Neural progenitor cell (in vitro differentiated cells): ENCODE measurements around the gene SLC9C1. TPM values are rescaled to one million over a fixed set of nuclear protein-coding genes. Genes with fewer than 3 reads are reported as not detected.

Experiments used
- DNase-seq: peaks from one replicate; pipeline ENCODE4 v3.0.0-alpha.2; 2016; ENCODE audit warnings: low spot score
- H2AFZ ChIP-seq: fragments of 200-600 bp; sonication (generic); replicated peaks from 2 replicates; pipeline ENCODE4 v1.6.1; 2016; ENCODE audit warnings: antibody characterized with exemption
- H3F3A ChIP-seq: fragments of 200-600 bp; sonication (generic); 2 replicates; pipeline ENCODE4 v1.6.1; 2016; ENCODE audit warnings: antibody characterized with exemption, low read depth
- H3K27ac ChIP-seq: fragments of 200-600 bp; sonication (generic); 2 replicates; pipeline ENCODE4 v1.5.1; 2016; ENCODE audit warnings: mild to moderate bottlenecking
- H3K27me3 ChIP-seq: fragments of 200-600 bp; sonication (generic); 2 replicates; pipeline ENCODE4 v1.6.1; 2016; ENCODE audit warnings: mild to moderate bottlenecking, moderate library complexity
- H3K36me3 ChIP-seq: fragments of 200-600 bp; sonication (generic); 2 replicates; pipeline ENCODE4 v1.5.1; 2016
- H3K4me1 ChIP-seq: fragments of 200-600 bp; sonication (generic); 2 replicates; pipeline ENCODE4 v1.6.1; 2016; ENCODE audit warnings: mixed run types
- H3K4me2 ChIP-seq: fragments of 200-600 bp; sonication (generic); 2 replicates; pipeline ENCODE4 v1.6.1; 2016
- H3K4me3 ChIP-seq: fragments of 200-600 bp; sonication (generic); 2 replicates; pipeline ENCODE4 v1.5.1; 2016
- H3K79me2 ChIP-seq: fragments of 200-600 bp; sonication (generic); 2 replicates; pipeline ENCODE4 v1.6.1; 2016; ENCODE audit warnings: low read depth
- H3K9ac ChIP-seq: fragments of 200-600 bp; sonication (generic); 2 replicates; pipeline ENCODE4 v1.6.1; 2016
- H3K9me3 ChIP-seq: fragments of 200-600 bp; sonication (generic); 2 replicates; pipeline ENCODE4 v1.5.1; 2016; ENCODE audit warnings: low read depth
- H4K20me1 ChIP-seq: fragments of 200-600 bp; sonication (generic); 2 replicates; pipeline ENCODE4 v1.6.1; 2016; ENCODE audit warnings: low read depth
- H3K27ac Mint-ChIP-seq: 3 replicates; pipeline ENCODE4 v1.8.0; 2021; ENCODE audit warnings: mixed read lengths
- H3K27me3 Mint-ChIP-seq: 2 replicates; pipeline ENCODE4 v1.8.0; 2022; ENCODE audit warnings: low read depth, mild to moderate bottlenecking, inconsistent platforms, moderate library complexity, mixed read lengths; ENCODE audit not compliant: insufficient read depth
- H3K36me3 Mint-ChIP-seq: 3 replicates; pipeline ENCODE4 v1.8.0; 2021; ENCODE audit warnings: mixed read lengths
- H3K4me1 Mint-ChIP-seq: 3 replicates; pipeline ENCODE4 v1.8.0; 2021; ENCODE audit warnings: mixed read lengths
- H3K4me3 Mint-ChIP-seq: 3 replicates; pipeline ENCODE4 v1.8.0; 2021; ENCODE audit warnings: mild to moderate bottlenecking, moderate library complexity, mixed read lengths
- H3K9me3 Mint-ChIP-seq: 3 replicates; pipeline ENCODE4 v1.8.0; 2020; ENCODE audit warnings: mixed read lengths
- CTCF ChIP-seq: fragments of 200-600 bp; sonication (generic); IDR thresholded peaks from 2 replicates; pipeline ENCODE4 v1.5.1; 2017; ENCODE audit warnings: antibody characterized with exemption, mild to moderate bottlenecking
- EZH2 ChIP-seq: fragments of 200-600 bp; sonication (generic); IDR thresholded peaks from 2 replicates; pipeline ENCODE4 v1.6.1; 2017; ENCODE audit warnings: antibody characterized with exemption, mild to moderate bottlenecking, moderate library complexity
- EZH2phosphoT487 ChIP-seq: fragments of 200-600 bp; sonication (generic); IDR thresholded peaks from 2 replicates; pipeline ENCODE4 v1.6.1; 2017; ENCODE audit warnings: antibody characterized with exemption
- total RNA-seq: library from RNA; depleted of rRNA; stranded (reverse); fragments of >200 nt; gene quantifications from 2 replicates; pipeline ENCODE4 v1.2.3, GENCODE V29; 2015; ENCODE audit warnings: low replicate concordance

The SLC9C1 gene
- total RNA-seq, 1 donor from 2014 or later = 1.3 TPM

GRCh38 chr3:112335434-112335781 lies 41.4 kb upstream of the SLC9C1 start:
- TF ChIP-seq EZH2phosphoT487 = no peak
- no peak for TF ChIP-seq CTCF
- TF ChIP-seq EZH2 = no peak
- H3K9me3 Mint-ChIP-seq = peaks cover 3% of the 10 kb centered on the region
- Histone ChIP-seq H3K36me3 (no peaks in the 10 kb centered on the region), H3K9me3 (no peaks in the 10 kb centered on the region), H3K27me3 (no peaks in the 10 kb centered on the region), H3K9ac (no peak overlapping the region), H3K4me1 (peaks cover 32% of the 10 kb centered on the region), H3K79me2 (peaks cover 82% of the 10 kb centered on the region), H3F3A (peaks cover 7% of the 10 kb centered on the region), H3K4me3 (peak overlapping the region; percentile 92), H3K4me2 (peak overlapping the region; percentile 99), H2AFZ (no peak overlapping the region), H4K20me1 (peaks cover 35% of the 10 kb centered on the region), H3K27ac (no peak overlapping the region)
- H3K27me3 Mint-ChIP-seq = peaks cover 2% of the 10 kb centered on the region
- H3K36me3 Mint-ChIP-seq = peaks cover 29% of the 10 kb centered on the region
- peaks cover 36% of the 10 kb centered on the region for H3K4me1 Mint-ChIP-seq
- no peak for DNase-seq
- peak overlapping the region; percentile 93 for H3K4me3 Mint-ChIP-seq
- H3K27ac Mint-ChIP-seq = no peak overlapping the region

- Histone ChIP-seq H3K4me3 (peak overlapping the region; percentile 92), H3K9me3 (no peaks in the 10 kb centered on the region), H4K20me1 (peaks cover 31% of the 10 kb centered on the region), H3K4me1 (peaks cover 32% of the 10 kb centered on the region), H3K4me2 (peak overlapping the region; percentile 99), H3K27ac (no peak overlapping the region), H3F3A (peaks cover 7% of the 10 kb centered on the region), H2AFZ (no peak overlapping the region), H3K36me3 (no peaks in the 10 kb centered on the region), H3K79me2 (peaks cover 76% of the 10 kb centered on the region), H3K9ac (peak overlapping the region; percentile 75), H3K27me3 (no peaks in the 10 kb centered on the region)
- Mint-ChIP-seq H3K36me3 (peaks cover 27% of the 10 kb centered on the region), H3K27ac (peak overlapping the region; percentile 96), H3K9me3 (peaks cover 2% of the 10 kb centered on the region), H3K27me3 (peaks cover 2% of the 10 kb centered on the region), H3K4me3 (peak overlapping the region; percentile 93), H3K4me1 (peaks cover 36% of the 10 kb centered on the region)
- no peak for TF ChIP-seq CTCF
- TF ChIP-seq EZH2 = no peak
- no peak for TF ChIP-seq EZH2phosphoT487
- no peak for DNase-seq
These were observed 40.8 kb upstream of the SLC9C1 start for GRCh38 chr3:112334691-112335433.

GRCh38 chr3:112333381-112334317 lies 39.6 kb upstream of the SLC9C1 start:
- Histone ChIP-seq H3K27ac (peak overlapping the region; percentile 88), H3F3A (peaks cover 7% of the 10 kb centered on the region), H3K36me3 (no peaks in the 10 kb centered on the region), H2AFZ (peak overlapping the region; percentile 91), H3K27me3 (no peaks in the 10 kb centered on the region), H3K4me1 (peaks cover 25% of the 10 kb centered on the region), H3K9ac (peak overlapping the region; percentile 75), H3K4me3 (peak overlapping the region; percentile 92), H3K9me3 (no peaks in the 10 kb centered on the region), H3K79me2 (peaks cover 64% of the 10 kb centered on the region), H4K20me1 (peaks cover 20% of the 10 kb centered on the region), H3K4me2 (peak overlapping the region; percentile 99)
- peak; percentile 60 for DNase-seq
- peaks cover 2% of the 10 kb centered on the region for H3K27me3 Mint-ChIP-seq
- H3K4me1 Mint-ChIP-seq = peaks cover 36% of the 10 kb centered on the region
- H3K4me3 Mint-ChIP-seq = peak overlapping the region; percentile 93
- peak overlapping the region; percentile 96 for H3K27ac Mint-ChIP-seq
- TF ChIP-seq CTCF (no peak), EZH2 (peak; percentile 31)
- peaks cover 22% of the 10 kb centered on the region for H3K36me3 Mint-ChIP-seq
- H3K9me3 Mint-ChIP-seq = peaks cover 2% of the 10 kb centered on the region
